ENCODE measurements around the gene CACNA2D3. TPM values are rescaled to one million over a fixed set of nuclear protein-coding genes. Genes with fewer than 3 reads are reported as not detected.

Gene CACNA2D3
- total RNA-seq, 4 donors from 2014 or later, result 0.94 to 3.6 (median 2.1) TPM

DNA sequence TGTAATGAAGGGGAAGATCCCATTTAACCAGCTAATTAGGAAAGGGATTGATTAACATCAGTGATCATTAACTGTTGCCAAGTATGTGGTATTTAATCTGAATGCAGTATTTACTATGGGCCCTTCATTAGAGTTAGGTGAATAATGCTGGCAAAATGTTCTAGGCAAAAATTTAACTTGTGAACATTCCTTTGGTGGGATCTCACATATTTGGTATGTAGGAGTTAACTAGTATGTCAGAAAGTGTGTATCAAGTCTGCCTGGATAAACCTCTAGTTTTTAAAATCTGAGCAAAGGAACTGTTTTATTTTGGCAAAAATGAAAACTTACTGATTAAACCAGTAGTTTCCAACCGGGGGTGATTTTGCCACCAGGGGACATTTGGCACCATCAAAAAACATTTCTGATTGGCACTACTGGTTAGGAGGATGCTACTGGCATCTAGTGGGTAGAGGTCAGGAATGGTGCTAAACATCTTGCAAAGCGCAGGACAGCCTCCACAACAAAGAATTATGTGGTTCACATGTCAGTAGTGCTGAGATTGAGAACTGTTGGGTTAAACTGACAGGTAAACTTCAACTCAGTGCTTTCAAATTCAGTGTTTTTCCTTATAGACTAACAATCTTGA is 783.0 kb downstream of the CACNA2D3 start:
- TF ChIP-seq, protein P1, sequence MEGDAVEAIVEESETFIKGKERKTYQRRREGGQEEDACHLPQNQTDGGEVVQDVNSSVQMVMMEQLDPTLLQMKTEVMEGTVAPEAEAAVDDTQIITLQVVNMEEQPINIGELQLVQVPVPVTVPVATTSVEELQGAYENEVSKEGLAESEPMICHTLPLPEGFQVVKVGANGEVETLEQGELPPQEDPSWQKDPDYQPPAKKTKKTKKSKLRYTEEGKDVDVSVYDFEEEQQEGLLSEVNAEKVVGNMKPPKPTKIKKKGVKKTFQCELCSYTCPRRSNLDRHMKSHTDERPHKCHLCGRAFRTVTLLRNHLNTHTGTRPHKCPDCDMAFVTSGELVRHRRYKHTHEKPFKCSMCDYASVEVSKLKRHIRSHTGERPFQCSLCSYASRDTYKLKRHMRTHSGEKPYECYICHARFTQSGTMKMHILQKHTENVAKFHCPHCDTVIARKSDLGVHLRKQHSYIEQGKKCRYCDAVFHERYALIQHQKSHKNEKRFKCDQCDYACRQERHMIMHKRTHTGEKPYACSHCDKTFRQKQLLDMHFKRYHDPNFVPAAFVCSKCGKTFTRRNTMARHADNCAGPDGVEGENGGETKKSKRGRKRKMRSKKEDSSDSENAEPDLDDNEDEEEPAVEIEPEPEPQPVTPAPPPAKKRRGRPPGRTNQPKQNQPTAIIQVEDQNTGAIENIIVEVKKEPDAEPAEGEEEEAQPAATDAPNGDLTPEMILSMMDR (IDR thresholded peaks at IDR 0.05; ENCODE audit: low read depth), result no peak

DNA sequence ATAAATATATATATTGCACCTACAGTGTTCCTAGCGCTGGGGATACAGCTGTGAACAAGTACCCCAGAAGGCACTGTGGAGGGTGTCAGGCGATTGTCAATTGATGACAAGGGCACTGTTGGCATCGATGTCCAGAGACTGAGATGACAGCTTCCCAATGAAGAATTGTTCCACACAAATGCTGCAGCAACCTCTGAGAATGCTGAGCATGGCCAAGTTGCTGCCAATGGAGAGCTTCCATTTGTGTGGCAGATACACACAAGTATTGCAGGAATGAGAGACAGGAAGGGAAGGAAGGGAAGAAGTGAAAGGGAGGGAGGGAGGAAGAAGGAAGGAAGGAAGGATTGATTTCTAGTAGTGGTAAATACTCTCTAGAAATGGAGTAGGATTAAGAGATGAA is 783.6 kb downstream of the CACNA2D3 start:
- TF ChIP-seq, protein P1 (IDR thresholded peaks at IDR 0.05; ENCODE audit: low read depth), result no peak

DNA sequence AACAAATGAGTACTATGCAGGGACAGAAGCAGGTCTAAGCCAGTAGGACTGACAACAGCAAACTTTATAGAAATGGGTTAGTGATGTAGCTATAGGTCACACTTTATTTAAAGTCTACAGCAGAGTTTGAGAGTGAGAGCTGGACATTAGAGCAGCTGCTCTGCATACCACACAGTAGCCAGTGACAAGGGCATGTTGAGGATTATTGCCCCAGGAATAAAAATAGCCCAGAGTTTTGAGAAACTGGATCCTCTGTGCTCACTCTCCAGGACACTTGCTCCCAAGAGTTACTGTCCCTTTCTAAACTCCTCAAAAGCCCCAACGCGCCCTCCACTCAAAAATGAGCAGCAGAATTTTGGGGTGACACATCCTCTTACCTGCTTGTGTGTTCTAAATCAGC is 784.4 kb downstream of the CACNA2D3 start:
- TF ChIP-seq, protein P1 (IDR thresholded peaks at IDR 0.05; ENCODE audit: low read depth), result no peak

DNA sequence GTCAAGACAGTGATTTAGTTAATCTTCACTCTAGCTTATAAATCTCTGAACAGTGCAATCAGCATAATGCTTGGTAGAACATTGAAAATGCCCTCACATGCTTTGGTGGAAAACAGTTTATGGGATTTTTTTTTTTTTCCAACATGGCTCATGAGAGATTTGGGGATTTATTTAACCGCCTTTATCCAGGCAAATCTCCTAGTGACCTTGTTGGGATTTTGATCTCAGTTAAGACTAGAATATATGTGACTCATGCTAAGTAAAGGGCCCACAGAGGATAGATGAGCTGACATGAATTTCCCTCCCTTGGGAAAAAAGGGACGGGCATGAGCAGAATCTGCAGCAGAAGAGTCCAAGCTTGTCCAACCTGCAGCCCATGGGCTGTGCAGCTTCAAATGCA is 786.8 kb downstream of the CACNA2D3 start:
- TF ChIP-seq, protein P1 (IDR thresholded peaks at IDR 0.05; ENCODE audit: low read depth), result no peak

DNA sequence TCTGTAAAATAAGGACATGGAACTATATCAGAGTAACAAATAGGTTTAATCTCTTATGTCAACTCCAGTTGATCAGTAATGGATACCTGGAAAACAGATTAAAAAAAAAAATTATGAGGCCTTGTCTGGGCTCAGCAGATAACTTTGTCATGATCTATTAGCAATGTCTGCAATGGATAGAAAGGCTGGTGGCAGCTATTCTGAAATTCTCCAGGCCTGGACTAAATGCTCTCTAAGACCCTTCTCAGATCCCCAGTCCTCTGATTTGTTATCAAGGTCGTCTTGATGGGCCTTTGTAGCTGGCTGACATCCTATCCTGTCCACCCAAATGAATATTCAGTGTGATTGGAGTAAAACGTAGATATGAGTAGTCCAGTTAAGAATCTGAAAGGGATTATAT is 791.8 kb downstream of the CACNA2D3 start:
- TF ChIP-seq, protein P1 (IDR thresholded peaks at IDR 0.05; ENCODE audit: low read depth), result no peak

DNA sequence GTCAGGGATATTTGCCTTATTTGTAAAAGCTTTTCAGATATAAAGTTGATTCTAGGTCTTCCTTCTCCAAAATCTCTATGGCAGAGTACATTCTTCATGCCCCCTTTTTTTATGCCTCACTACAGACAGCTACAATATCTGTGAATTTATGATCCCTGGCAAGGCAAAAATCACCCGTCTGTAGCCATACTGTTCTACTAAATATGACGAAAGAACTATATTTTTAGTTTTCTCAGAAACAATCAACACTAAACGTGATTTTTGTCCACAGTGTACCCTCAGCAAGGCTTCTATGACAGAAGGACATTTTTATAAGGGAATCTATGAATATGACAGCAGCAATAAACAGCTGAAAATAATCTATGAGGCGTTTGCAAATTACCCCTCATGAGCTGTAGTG is 792.8 kb downstream of the CACNA2D3 start:
- TF ChIP-seq, protein P1 (IDR thresholded peaks at IDR 0.05; ENCODE audit: low read depth), result no peak

DNA sequence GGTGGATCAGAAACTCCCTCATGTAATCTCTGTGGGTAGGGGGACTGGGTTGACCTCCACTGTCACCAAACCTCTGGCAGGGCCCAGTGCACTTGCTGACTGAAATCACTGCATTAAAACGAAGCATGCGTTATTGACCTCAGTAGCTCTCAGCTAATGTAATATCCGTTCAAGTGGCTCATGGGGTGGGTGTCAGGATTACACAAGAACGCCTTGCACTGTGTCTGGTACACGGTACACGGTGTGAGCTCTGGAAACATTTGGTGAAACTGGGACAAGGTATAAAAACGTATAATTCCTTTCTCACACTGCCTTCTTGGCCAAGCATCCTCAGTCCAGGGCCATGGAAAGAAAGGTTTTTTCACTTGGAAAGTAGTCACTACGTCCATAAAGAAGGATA is 793.6 kb downstream of the CACNA2D3 start:
- TF ChIP-seq, protein P1 (IDR thresholded peaks at IDR 0.05; ENCODE audit: low read depth), result no peak
